Smooth muscle cell (in vitro differentiated cells): ENCODE results near the gene TAOK3. TPM values are rescaled to one million over a fixed set of nuclear protein-coding genes. Genes with fewer than 3 reads are reported as not detected.
"Not testable (repeated sequence)": the region's sequence is repeated elsewhere in the genome, so short reads cannot be mapped to it uniquely, and the experiment has no call there.

Experiments used
- DNase-seq: peaks from one replicate; lab custom pipeline; 2025; ENCODE audit not compliant: unreplicated experiment; lab: John Stamatoyannopoulos, UW
- H2AFZ ChIP-seq: fragments of 200-600 bp; sonication (generic); 2 replicates; pipeline ENCODE4 v1.6.0; 2016; ENCODE audit warnings: antibody characterized with exemption, low read depth, mild to moderate bottlenecking
- H3F3A ChIP-seq: fragments of 200-600 bp; sonication (generic); 2 replicates; pipeline ENCODE4 v1.6.0; 2017; ENCODE audit warnings: antibody characterized with exemption, low read depth
- H3K27ac ChIP-seq: fragments of 200-600 bp; sonication (generic); 2 replicates; pipeline ENCODE4 v1.5.1; 2016; ENCODE audit warnings: low read depth, mild to moderate bottlenecking
- H3K27me3 ChIP-seq: fragments of 200-600 bp; sonication (generic); 2 replicates; pipeline ENCODE4 v1.6.1; 2016; ENCODE audit warnings: low read depth, mild to moderate bottlenecking
- H3K36me3 ChIP-seq: fragments of 200-600 bp; sonication (generic); 2 replicates; pipeline ENCODE4 v1.5.1; 2016; ENCODE audit warnings: low read depth
- H3K4me1 ChIP-seq: fragments of 200-600 bp; sonication (generic); 2 replicates; pipeline ENCODE4 v1.5.1; 2016; ENCODE audit warnings: low read depth
- H3K4me2 ChIP-seq: fragments of 200-600 bp; sonication (generic); 2 replicates; pipeline ENCODE4 v1.6.0; 2016; ENCODE audit warnings: mild to moderate bottlenecking
- H3K4me3 ChIP-seq: fragments of 200-600 bp; sonication (generic); 2 replicates; pipeline ENCODE4 v1.5.1; 2016; ENCODE audit warnings: mild to moderate bottlenecking
- H3K79me2 ChIP-seq: fragments of 200-600 bp; sonication (generic); 2 replicates; pipeline ENCODE4 v1.6.0; 2016; ENCODE audit warnings: low read depth, mild to moderate bottlenecking
- H3K9ac ChIP-seq: fragments of 200-600 bp; sonication (generic); 2 replicates; pipeline ENCODE4 v1.6.0; 2016; ENCODE audit warnings: low read depth
- H3K9me3 ChIP-seq: fragments of 200-600 bp; sonication (generic); replicated peaks from 2 replicates; pipeline ENCODE4 v1.5.1; 2016; ENCODE audit warnings: low read depth
- H4K20me1 ChIP-seq: fragments of 200-600 bp; sonication (generic); 2 replicates; pipeline ENCODE4 v1.6.0; 2016; ENCODE audit warnings: low read depth
- WGBS: methylation state at CpG from one replicate; pipeline ENCODE4 v1.1.7; 2016; ENCODE audit warnings: low lambda C conversion rate; 5-methylcytosine and 5-hydroxymethylcytosine counted together
- polyA plus RNA-seq: library from polyadenylated mRNA; unstranded; fragments of >200 nt; fragmentation: Nextera tagmentation; extraction: Ambion mirVana; gene quantifications from 2 replicates; pipeline ENCODE4 v1.2.1, GENCODE V29; 2016
- total RNA-seq: library from RNA; depleted of rRNA; stranded (reverse); fragments of >200 nt; gene quantifications from 2 replicates; pipeline ENCODE4 v1.2.3, GENCODE V29; 2014
- TF ChIP-seq, protein P1 (sequence below): fragments of 200-600 bp; sonication (generic); IDR thresholded peaks from 2 replicates; pipeline ENCODE4 v1.5.1; 2017; ENCODE audit warnings: borderline replicate concordance, mild to moderate bottlenecking, antibody characterized with exemption; ENCODE audit not compliant: insufficient read depth, poor library complexity, severe bottlenecking

TAOK3 gene
- total and polyA plus RNA-seq, 2 experiments from 2014 or later = 7.3 to 7.9 TPM

GRCh38 chr12:118311666-118312065 lies 61.0 kb downstream of the TAOK3 start:
- TF ChIP-seq, protein P1, sequence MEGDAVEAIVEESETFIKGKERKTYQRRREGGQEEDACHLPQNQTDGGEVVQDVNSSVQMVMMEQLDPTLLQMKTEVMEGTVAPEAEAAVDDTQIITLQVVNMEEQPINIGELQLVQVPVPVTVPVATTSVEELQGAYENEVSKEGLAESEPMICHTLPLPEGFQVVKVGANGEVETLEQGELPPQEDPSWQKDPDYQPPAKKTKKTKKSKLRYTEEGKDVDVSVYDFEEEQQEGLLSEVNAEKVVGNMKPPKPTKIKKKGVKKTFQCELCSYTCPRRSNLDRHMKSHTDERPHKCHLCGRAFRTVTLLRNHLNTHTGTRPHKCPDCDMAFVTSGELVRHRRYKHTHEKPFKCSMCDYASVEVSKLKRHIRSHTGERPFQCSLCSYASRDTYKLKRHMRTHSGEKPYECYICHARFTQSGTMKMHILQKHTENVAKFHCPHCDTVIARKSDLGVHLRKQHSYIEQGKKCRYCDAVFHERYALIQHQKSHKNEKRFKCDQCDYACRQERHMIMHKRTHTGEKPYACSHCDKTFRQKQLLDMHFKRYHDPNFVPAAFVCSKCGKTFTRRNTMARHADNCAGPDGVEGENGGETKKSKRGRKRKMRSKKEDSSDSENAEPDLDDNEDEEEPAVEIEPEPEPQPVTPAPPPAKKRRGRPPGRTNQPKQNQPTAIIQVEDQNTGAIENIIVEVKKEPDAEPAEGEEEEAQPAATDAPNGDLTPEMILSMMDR = no peak
- DNase-seq = no peak
- Histone ChIP-seq H3K27ac (no peak overlapping the region), H3K36me3 (no peaks in the 10 kb centered on the region), H3K27me3 (no peaks in the 10 kb centered on the region), H3K9me3 (no peaks in the 10 kb centered on the region), H3K4me3 (no peak overlapping the region), H3K9ac (no peak overlapping the region), H3K4me1 (peaks cover 8% of the 10 kb centered on the region), H3F3A (peaks cover 7% of the 10 kb centered on the region), H3K79me2 (no peaks in the 10 kb centered on the region), H3K4me2 (no peak overlapping the region), H4K20me1 (no peaks in the 10 kb centered on the region), H2AFZ (no peak overlapping the region)
- WGBS = 70% methylated on average over 2 of the region's 2 CpGs

- Histone ChIP-seq H4K20me1 (no peaks in the 10 kb centered on the region), H3K9me3 (no peaks in the 10 kb centered on the region), H3K79me2 (no peaks in the 10 kb centered on the region), H3K27ac (no peak overlapping the region), H2AFZ (no peak overlapping the region), H3K4me1 (peaks cover 10% of the 10 kb centered on the region), H3K9ac (no peak overlapping the region), H3F3A (peaks cover 7% of the 10 kb centered on the region), H3K36me3 (no peaks in the 10 kb centered on the region), H3K4me2 (no peak overlapping the region), H3K27me3 (no peaks in the 10 kb centered on the region), H3K4me3 (no peak overlapping the region)
- no peak for DNase-seq
- TF ChIP-seq, protein P1 = no peak
Observed at GRCh38 chr12:118310320-118310719, 62.4 kb downstream of the TAOK3 start.

DNA sequence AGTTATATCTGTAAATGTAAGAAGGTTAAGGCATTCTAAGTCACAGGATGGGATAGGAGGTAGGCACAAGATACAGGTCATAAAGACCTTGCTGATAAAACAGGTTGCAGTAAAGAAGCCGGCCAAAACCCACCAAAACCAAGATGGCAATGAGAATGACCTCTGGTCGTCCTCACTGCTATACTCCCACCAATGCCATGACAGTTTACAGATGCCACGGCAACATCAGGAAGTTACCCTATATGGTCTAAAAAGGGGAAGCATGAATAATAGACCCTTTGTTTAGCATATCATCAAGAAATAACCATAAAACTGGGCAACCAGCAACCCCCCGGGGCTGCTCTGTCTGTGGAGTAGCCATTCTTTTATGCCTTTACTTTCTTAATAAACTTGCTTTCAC lies 64.7 kb downstream of the TAOK3 start:
- WGBS = 83% methylated on average over 4 of the region's 4 CpGs
- H3K4me3 ChIP-seq, H3F3A ChIP-seq, H3K4me1 ChIP-seq, H3K36me3 ChIP-seq, H3K79me2 ChIP-seq, H2AFZ ChIP-seq, H3K9me3 ChIP-seq, H4K20me1 ChIP-seq, H3K9ac ChIP-seq, DNase-seq, H3K27me3 ChIP-seq: not testable (repeated sequence)
- peak overlapping the region; percentile 94 for H3K27ac ChIP-seq
- H3K4me2 ChIP-seq = peak overlapping the region; percentile 81

DNA sequence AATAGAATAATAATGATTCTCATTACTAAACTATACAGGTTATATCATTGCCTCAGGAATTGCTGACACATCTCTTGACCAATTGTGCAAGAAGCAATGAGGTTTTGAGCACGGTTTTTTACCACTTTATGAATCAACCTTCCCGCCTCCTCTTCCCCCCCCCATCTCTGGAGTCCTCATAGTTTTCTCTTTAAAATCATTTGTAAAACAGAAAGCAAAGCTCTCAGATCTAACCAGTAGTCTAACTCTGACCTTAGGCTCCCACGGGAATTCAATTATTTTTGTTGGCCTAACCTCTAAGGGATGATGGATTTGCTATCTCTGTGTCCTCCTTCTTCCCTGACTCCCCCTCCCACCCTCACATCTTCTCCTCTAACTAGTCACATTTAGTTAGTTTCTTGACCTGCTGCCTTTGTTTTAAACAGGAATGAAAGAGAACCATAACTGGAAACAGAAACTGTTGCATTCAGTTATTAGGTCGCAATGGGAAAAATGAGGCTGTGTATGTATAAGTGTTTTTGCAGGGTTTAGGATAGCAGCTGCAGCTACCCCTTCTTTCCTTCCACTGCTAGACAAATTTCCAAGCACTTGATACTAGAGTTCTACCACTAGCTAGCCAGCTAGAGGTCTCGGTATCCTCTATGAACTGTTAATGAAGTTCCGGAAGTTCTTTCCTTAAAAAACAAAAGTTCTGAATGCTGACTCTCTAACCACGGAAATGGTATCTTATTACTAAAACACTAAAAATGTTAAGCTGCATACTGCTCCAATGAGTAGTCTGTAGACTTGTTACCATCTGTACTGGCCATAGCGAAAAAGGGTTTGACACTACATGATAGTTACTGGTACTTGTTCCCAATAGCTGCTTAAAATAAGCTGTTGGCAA lies 65.4 kb downstream of the TAOK3 start:
- Histone ChIP-seq H3K27me3 (no peaks in the 10 kb centered on the region), H3K9me3 (no peaks in the 10 kb centered on the region), H3K4me1 (peaks cover 10% of the 10 kb centered on the region), H3K4me2 (peak overlapping the region; percentile 81), H3K9ac (peak overlapping the region; percentile 52), H3K79me2 (no peaks in the 10 kb centered on the region), H3K27ac (peak overlapping the region; percentile 94), H3K4me3 (peak overlapping the region; percentile 23), H2AFZ (peak overlapping the region; percentile 52), H3K36me3 (no peaks in the 10 kb centered on the region), H3F3A (peaks cover 7% of the 10 kb centered on the region), H4K20me1 (no peaks in the 10 kb centered on the region)
- no peak for DNase-seq
- WGBS = 40% methylated on average over 8 of the region's 8 CpGs
- TF ChIP-seq, protein P1 = no peak
